ENCODE results near the gene ZMYM2.

The ZMYM2 gene

DNA sequence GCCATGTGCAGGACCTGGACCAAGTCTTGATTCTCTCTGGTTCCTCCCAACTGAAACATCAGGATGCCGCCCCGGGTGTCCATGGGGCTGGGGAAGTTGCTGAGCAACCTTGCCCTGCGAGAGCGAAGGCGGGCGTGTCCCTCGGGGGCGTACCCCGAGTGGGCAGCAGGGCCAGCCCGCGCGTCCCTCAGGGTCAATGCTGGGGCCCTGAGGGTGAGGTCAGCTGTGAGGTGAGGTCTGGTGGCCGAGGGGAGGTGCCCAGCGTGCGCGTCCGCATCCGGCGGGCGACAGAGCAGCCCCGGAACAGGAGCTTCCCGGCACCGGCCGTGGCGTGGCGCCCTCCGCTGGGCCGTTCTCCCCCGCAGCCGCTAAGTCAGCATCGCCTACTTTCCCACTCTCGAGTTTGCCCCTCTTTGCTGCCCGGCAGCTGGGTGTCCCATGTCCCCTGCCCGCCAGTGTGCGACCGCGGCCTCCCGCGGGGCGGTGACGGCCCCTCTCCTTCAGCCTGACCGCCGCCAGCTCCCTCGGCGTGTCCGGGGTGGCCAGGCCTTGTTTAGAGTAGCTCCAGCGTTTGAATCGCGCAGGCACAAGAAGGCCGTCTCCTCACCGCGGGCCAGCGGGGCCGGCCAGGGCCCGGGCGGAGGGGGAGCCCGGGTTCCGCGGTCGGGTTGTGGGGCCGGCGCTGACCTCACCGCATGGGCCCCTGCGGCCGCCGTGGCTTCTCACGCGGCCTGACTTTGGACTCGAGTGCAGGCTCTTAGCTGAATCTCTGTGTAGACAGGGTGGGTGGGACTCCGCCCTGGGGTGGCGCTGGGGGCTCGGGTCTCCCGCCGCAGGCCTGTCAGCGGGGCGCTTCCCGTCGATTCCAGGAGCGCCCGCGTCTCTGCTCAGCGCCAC lies 169.3 kb downstream of the ZMYM2 start:
- Histone ChIP-seq H3K9me3 (ENCODE audit: control insufficient read depth, low read length) (no peaks in the 10 kb centered on the region), H3K4me1 (ENCODE audit: control insufficient read depth, insufficient read depth, low read length) (peaks cover 27% of the 10 kb centered on the region), H3K27me3 (replicated peaks; ENCODE audit: control insufficient read depth, insufficient read depth, low read length) (peaks cover under 1% of the 10 kb centered on the region), H3K9ac (ENCODE audit: low read length) (peak overlapping the region; percentile 87), H3K4me3 (ENCODE audit: low read length) (peak overlapping the region; percentile 80), H3K36me3 (ENCODE audit: control insufficient read depth, insufficient read depth, low read length, severe bottlenecking) (no peaks in the 10 kb centered on the region)
- peak; percentile 35 for DNase-seq (ENCODE audit: low read depth)

DNA sequence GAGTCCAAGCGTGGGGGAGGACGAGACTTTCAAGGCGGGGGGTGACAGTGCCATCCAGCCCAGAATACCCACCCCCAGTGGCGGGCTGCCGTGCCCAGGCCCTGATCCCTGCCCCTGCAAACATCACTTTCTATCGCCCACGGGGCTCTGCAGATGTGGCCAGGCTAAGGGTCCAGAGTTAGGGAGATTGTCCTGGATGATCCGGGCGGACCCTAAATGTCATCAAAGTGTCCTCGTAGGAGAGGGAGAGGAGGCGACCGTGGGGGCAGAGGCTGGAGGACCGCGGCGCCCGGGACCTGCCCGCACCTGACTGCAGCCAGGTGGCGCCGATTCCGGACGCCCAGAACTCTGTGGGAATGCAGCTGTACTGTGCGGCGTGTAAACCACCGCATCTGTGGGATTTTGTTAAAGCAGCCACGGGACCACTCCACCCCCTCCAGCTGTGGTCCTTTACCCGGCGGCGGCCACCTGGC lies 170.0 kb downstream of the ZMYM2 start:
- H3K27me3 ChIP-seq (replicated peaks; ENCODE audit: control insufficient read depth, insufficient read depth, low read length) = peaks cover 3% of the 10 kb centered on the region
- H3K4me3 ChIP-seq (ENCODE audit: low read length) = peak overlapping the region; percentile 80

DNA sequence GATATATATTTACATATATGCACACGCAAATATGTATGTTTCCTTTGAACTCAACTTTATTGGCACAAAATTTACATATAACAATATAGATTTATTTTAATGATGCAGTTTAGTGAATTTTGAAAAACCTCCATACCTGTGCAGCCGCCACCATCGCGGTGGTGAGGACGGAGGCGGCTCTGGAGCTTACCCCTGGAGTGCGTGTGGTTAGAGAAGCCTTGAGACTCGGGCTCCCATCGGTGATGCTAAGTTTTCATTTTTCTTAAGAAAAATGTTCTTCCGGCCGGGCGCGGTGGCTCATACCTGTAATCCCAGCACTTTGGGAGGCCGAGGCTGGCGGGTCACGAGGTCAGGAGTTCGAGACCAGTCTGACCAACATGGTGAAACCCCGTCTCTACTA lies 170.5 kb downstream of the ZMYM2 start:
- Histone ChIP-seq H3K9ac (ENCODE audit: low read length) (no peak overlapping the region), H3K4me1 (ENCODE audit: control insufficient read depth, insufficient read depth, low read length) (peaks cover 21% of the 10 kb centered on the region), H3K27me3 (replicated peaks; ENCODE audit: control insufficient read depth, insufficient read depth, low read length) (peaks cover 3% of the 10 kb centered on the region), H3K36me3 (ENCODE audit: control insufficient read depth, insufficient read depth, low read length, severe bottlenecking) (no peaks in the 10 kb centered on the region), H3K9me3 (ENCODE audit: control insufficient read depth, low read length) (no peaks in the 10 kb centered on the region), H3K4me3 (ENCODE audit: low read length) (no peak overlapping the region)
- no peak for DNase-seq (ENCODE audit: low read depth)

More for the DNA sequence above, 170.0 kb downstream of the ZMYM2 start:
- Histone ChIP-seq H3K36me3 (ENCODE audit: control insufficient read depth, insufficient read depth, low read length, severe bottlenecking) (no peaks in the 10 kb centered on the region), H3K4me1 (ENCODE audit: control insufficient read depth, insufficient read depth, low read length) (peaks cover 23% of the 10 kb centered on the region), H3K9ac (ENCODE audit: low read length) (peak overlapping the region; percentile 87), H3K9me3 (ENCODE audit: control insufficient read depth, low read length) (no peaks in the 10 kb centered on the region)
- no peak for DNase-seq (ENCODE audit: low read depth)

DNA sequence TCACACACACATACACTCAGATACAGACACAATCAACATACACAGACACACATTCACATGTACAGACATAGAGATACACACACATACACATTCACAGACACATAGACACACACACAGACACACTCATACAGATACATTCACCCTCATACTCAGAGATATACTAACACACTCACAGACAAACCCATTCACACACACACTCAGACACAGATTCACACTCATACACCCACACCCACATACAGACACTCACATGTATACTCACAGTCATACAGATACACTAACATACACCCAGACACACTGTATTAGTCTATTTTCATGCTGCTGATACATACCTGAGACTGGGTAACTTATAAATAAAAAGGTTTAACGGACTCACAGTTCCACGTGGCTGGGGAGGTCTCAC lies 171.5 kb downstream of the ZMYM2 start:
- no peak overlapping the region for H3K4me3 ChIP-seq (ENCODE audit: low read length)
- peaks cover 3% of the 10 kb centered on the region for H3K27me3 ChIP-seq (replicated peaks; ENCODE audit: control insufficient read depth, insufficient read depth, low read length)

DNA sequence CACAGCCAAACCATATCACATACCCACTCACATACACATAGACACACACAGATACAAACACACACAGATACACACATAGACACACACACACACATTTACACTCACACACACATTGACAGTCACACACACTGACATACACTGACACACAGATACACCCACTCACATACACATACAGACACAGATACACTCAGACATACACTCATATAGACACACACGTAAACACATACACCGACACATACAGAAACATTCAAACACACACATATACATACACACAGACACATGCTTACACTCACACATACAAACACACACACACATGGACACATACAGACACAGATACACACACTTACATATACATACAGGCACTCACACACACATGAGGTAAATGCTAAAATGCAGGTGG lies 172.1 kb downstream of the ZMYM2 start:
- H3K36me3 ChIP-seq (ENCODE audit: control insufficient read depth, insufficient read depth, low read length, severe bottlenecking) = no peaks in the 10 kb centered on the region

More for the DNA sequence above, 171.5 kb downstream of the ZMYM2 start:
- Histone ChIP-seq H3K4me1 (ENCODE audit: control insufficient read depth, insufficient read depth, low read length) (peaks cover 14% of the 10 kb centered on the region), H3K9me3 (ENCODE audit: control insufficient read depth, low read length) (no peaks in the 10 kb centered on the region), H3K36me3 (ENCODE audit: control insufficient read depth, insufficient read depth, low read length, severe bottlenecking) (no peaks in the 10 kb centered on the region), H3K9ac (ENCODE audit: low read length) (no peak overlapping the region)
- no peak for DNase-seq (ENCODE audit: low read depth)

DNA sequence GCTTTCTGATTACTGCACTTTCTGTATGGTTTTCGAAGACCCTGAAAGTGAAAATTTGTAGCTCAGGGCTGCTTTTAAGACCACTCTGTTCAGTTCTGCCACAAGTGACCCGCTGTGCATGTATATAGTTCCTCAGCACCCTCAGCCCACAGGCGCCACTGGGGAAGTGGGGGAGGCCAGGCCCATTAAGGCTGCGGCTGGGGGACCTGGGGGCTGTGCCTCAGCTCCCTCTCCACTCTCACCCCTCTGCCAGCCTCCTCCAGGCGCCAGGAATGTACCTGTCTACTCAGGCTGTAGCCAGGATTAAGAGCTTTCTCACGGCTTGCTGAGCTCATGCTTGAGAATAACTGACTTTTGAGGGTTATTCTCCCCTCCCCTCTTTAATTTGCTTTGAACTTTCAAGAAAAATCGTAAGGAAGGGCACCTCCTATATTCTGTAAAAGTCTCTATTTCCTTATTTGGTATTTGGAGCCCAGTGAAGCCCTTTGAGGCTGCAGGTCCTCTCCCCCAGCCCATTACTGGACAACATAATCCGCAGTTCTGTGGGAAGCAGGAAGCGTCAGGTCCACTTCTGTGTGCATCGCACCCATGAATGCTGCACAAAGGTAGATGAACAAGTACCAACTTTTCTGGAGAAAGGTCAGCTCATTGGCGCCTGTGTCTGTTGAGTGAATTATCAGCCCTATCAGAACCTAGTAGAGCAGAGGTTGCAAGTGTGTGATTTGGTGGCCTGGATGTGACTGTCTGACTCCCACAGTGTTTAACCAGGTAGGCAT lies 172.7 kb downstream of the ZMYM2 start:
- H3K4me1 ChIP-seq (ENCODE audit: control insufficient read depth, insufficient read depth, low read length) = peaks cover 4% of the 10 kb centered on the region
- H3K36me3 ChIP-seq (ENCODE audit: control insufficient read depth, insufficient read depth, low read length, severe bottlenecking) = no peaks in the 10 kb centered on the region
- no peak overlapping the region for H3K9ac ChIP-seq (ENCODE audit: low read length)
- no peak for DNase-seq (ENCODE audit: low read depth)
- H3K27me3 ChIP-seq (replicated peaks; ENCODE audit: control insufficient read depth, insufficient read depth, low read length) = peaks cover 3% of the 10 kb centered on the region
- no peak overlapping the region for H3K4me3 ChIP-seq (ENCODE audit: low read length)
- no peaks in the 10 kb centered on the region for H3K9me3 ChIP-seq (ENCODE audit: control insufficient read depth, low read length)

More for the DNA sequence above, 172.1 kb downstream of the ZMYM2 start:
- no peak for DNase-seq (ENCODE audit: low read depth)
- no peak overlapping the region for H3K9ac ChIP-seq (ENCODE audit: low read length)
- H3K4me3 ChIP-seq (ENCODE audit: low read length) = no peak overlapping the region
- H3K9me3 ChIP-seq (ENCODE audit: control insufficient read depth, low read length) = no peaks in the 10 kb centered on the region
- H3K4me1 ChIP-seq (ENCODE audit: control insufficient read depth, insufficient read depth, low read length) = peaks cover 8% of the 10 kb centered on the region
- peaks cover 3% of the 10 kb centered on the region for H3K27me3 ChIP-seq (replicated peaks; ENCODE audit: control insufficient read depth, insufficient read depth, low read length)

DNA sequence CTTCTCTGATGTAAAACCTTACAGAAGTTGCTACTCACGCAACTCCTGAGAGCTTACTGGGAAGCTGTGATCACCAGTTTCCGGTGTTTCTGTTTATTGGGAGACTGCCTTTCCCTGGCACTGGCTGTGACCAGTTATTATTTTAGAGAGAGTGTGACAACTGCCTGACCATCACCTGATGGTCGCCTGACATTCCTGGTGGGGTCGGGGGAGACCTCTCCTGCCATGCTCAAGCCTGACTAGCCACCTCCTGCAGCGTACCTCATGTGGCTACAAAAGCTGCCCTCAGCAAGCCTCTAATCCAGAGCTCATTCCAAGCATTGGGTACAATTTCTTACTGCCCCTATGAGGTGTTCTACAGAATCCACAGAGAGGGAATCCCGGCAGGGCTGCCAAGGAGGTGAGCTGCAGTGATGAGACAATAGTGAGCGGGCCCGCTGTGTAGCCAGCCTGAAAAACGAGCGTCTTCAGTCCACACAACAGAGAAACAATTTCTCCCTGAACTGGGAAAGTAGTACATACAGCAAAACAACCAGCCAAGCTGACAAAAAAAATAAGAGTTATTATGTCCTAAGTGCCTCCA lies 173.6 kb downstream of the ZMYM2 start:
- Histone ChIP-seq H3K4me1 (ENCODE audit: control insufficient read depth, insufficient read depth, low read length) (peaks cover 4% of the 10 kb centered on the region), H3K27me3 (replicated peaks; ENCODE audit: control insufficient read depth, insufficient read depth, low read length) (peaks cover 3% of the 10 kb centered on the region), H3K36me3 (ENCODE audit: control insufficient read depth, insufficient read depth, low read length, severe bottlenecking) (no peaks in the 10 kb centered on the region), H3K9me3 (ENCODE audit: control insufficient read depth, low read length) (no peaks in the 10 kb centered on the region), H3K9ac (ENCODE audit: low read length) (no peak overlapping the region), H3K4me3 (ENCODE audit: low read length) (no peak overlapping the region)
- no peak for DNase-seq (ENCODE audit: low read depth)

DNA sequence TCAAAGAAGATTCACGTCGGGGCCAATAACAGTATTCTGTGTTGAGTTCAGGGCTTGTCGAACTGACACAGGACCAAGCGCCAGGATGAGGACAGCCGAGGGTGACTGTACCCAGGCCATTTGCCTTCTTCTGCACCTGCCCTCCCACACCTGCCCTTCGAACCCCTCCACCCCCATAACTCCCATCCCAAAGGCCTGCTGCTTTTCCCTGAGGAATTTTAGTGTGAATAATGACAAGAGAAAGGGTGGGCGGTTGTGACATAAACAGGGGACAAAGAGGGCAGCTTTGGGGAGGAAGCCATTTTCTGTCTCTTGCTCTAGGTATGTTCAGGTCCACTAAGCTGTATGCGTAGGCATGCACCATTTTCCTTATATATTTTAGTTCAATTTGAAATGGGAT lies 176.2 kb downstream of the ZMYM2 start:
- no peak for DNase-seq (ENCODE audit: low read depth)

DNA sequence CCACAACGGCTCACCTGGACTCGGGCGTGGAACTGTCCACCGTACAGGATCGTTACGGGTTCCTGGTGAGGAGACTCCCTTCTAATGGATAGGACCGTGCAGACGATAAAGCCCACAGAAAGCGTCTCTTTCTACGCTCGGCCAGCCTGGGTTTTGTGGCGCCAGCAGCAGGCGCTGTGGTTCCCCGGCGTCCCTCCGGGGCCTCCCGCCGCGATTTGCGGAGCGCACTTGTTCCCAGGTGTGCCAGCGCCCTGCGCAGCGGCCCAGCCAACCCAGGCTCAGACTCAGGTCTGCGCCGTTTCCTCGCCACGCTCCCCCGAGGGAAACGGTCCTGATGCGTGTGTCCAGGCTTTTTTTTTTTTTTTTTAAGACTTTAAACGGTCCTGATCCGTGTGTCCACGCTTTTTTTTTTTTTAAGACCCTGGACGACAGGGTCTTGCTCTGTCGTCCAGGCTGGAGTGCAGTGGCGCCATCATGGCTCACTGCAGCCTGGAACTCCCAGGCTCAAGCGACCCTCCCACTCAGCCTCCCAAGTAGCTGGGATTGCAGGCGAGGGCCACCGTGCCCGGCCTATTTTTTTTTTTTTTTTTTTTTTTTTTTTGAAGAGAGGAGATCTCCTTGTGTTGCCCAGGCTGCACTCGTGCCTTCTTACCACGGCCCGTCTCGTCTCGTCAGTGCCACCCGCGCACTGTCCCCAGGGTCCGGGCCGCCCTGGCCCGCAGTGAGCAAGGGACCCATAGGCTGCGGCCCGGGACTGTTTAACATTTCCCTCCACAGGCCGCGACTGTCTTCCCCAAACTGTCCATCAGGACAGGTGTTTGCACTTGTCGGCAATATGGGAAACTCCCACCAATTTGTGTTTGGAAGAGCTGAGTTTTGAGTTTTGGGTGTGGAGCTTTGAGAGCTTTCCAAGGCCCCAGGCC lies 178.5 kb downstream of the ZMYM2 start:
- Histone ChIP-seq H3K9me3 (ENCODE audit: control insufficient read depth, low read length) (no peaks in the 10 kb centered on the region), H3K27me3 (replicated peaks; ENCODE audit: control insufficient read depth, insufficient read depth, low read length) (peaks cover 37% of the 10 kb centered on the region), H3K9ac (ENCODE audit: low read length) (no peak overlapping the region), H3K36me3 (ENCODE audit: control insufficient read depth, insufficient read depth, low read length, severe bottlenecking) (no peaks in the 10 kb centered on the region), H3K4me3 (ENCODE audit: low read length) (peak overlapping the region; percentile 24), H3K4me1 (ENCODE audit: control insufficient read depth, insufficient read depth, low read length) (no peaks in the 10 kb centered on the region)
- DNase-seq (ENCODE audit: low read depth) = no peak

More for the DNA sequence above, 176.2 kb downstream of the ZMYM2 start:
- Histone ChIP-seq H3K9me3 (ENCODE audit: control insufficient read depth, low read length) (no peaks in the 10 kb centered on the region), H3K27me3 (replicated peaks; ENCODE audit: control insufficient read depth, insufficient read depth, low read length) (peaks cover 22% of the 10 kb centered on the region), H3K4me3 (ENCODE audit: low read length) (no peak overlapping the region), H3K9ac (ENCODE audit: low read length) (no peak overlapping the region), H3K4me1 (ENCODE audit: control insufficient read depth, insufficient read depth, low read length) (no peaks in the 10 kb centered on the region), H3K36me3 (ENCODE audit: control insufficient read depth, insufficient read depth, low read length, severe bottlenecking) (no peaks in the 10 kb centered on the region)

DNA sequence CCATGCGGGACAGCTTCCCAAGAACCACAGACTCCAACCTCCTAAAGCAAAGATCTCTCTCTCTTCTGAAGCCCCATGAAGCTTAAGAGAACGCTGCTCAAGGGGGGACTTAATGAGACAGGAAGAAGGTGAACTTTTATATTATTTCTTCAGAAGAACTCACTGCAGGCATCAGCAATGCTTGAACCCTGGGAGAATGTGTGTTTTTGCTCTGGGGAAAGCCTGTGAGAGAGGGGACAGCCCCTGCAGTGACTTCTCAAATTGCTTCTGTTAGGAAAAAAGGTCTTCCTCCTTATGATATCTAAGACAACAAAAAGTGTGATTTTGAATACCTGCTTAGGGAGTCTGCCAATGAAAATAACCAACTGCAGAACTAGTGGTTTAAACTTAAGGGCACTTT lies 179.3 kb downstream of the ZMYM2 start:
- Histone ChIP-seq H3K36me3 (ENCODE audit: control insufficient read depth, insufficient read depth, low read length, severe bottlenecking) (no peaks in the 10 kb centered on the region), H3K4me3 (ENCODE audit: low read length) (no peak overlapping the region), H3K9ac (ENCODE audit: low read length) (no peak overlapping the region), H3K4me1 (ENCODE audit: control insufficient read depth, insufficient read depth, low read length) (no peaks in the 10 kb centered on the region), H3K9me3 (ENCODE audit: control insufficient read depth, low read length) (no peaks in the 10 kb centered on the region), H3K27me3 (replicated peaks; ENCODE audit: control insufficient read depth, insufficient read depth, low read length) (peaks cover 41% of the 10 kb centered on the region)
- no peak for DNase-seq (ENCODE audit: low read depth)
